GM23338 (cell line): ENCODE measurements around the gene CDCP1. TPM values are rescaled to one million over a fixed set of nuclear protein-coding genes. Genes with fewer than 3 reads are reported as not detected.

Experiments used
- ATAC-seq: fragments of 200-7000 bp; cut with Tn5 transposase; 3 replicates; pipeline ENCODE4 v1.9.1; 2020
- DNase-seq: peaks from one replicate; pipeline ENCODE4 v3.0.0-alpha.2; 2015; ENCODE audit warnings: low spot score
- H2AFZ ChIP-seq: fragments of 200-600 bp; sonication (generic); 2 replicates; pipeline ENCODE4 v1.8.0; 2016; ENCODE audit warnings: antibody characterized with exemption, mild to moderate bottlenecking, moderate library complexity
- H3F3A ChIP-seq: fragments of 200-600 bp; sonication (generic); replicated peaks from 2 replicates; pipeline ENCODE4 v1.8.0; 2017; ENCODE audit warnings: antibody characterized with exemption, mixed run types, low read depth
- H3K27ac ChIP-seq: fragments of 200-600 bp; sonication (generic); 2 replicates; pipeline ENCODE4 v1.6.1; 2016; ENCODE audit warnings: low read depth
- H3K27me3 ChIP-seq: fragments of 200-600 bp; sonication (generic); 2 replicates; pipeline ENCODE4 v1.8.0; 2016; ENCODE audit warnings: mild to moderate bottlenecking, mixed run types, moderate library complexity; ENCODE audit not compliant: insufficient read depth
- H3K36me3 ChIP-seq: fragments of 200-600 bp; sonication (generic); 2 replicates; pipeline ENCODE4 v1.8.0; 2016; ENCODE audit warnings: mild to moderate bottlenecking; ENCODE audit not compliant: insufficient read depth
- H3K4me1 ChIP-seq: fragments of 200-600 bp; sonication (generic); 2 replicates; pipeline ENCODE4 v1.8.0; 2016; ENCODE audit warnings: mild to moderate bottlenecking, moderate library complexity; ENCODE audit not compliant: insufficient read depth
- H3K4me2 ChIP-seq: fragments of 200-600 bp; sonication (generic); 2 replicates; pipeline ENCODE4 v1.7.1; 2017; ENCODE audit warnings: mixed run types
- H3K4me3 ChIP-seq: fragments of 200-600 bp; sonication (generic); 2 replicates; pipeline ENCODE4 v1.6.1; 2016; ENCODE audit warnings: mixed run types
- H3K79me2 ChIP-seq: fragments of 200-600 bp; sonication (generic); replicated peaks from 2 replicates; pipeline ENCODE4 v1.8.0; 2017; ENCODE audit warnings: mild to moderate bottlenecking; ENCODE audit not compliant: insufficient read depth
- H3K9me2 ChIP-seq: fragments of 200-600 bp; sonication (generic); 2 replicates; pipeline ENCODE4 v1.8.0; 2017; ENCODE audit not compliant: insufficient read depth
- H4K20me1 ChIP-seq: fragments of 200-600 bp; sonication (generic); replicated peaks from 2 replicates; pipeline ENCODE4 v1.8.0; 2017; ENCODE audit warnings: mild to moderate bottlenecking; ENCODE audit not compliant: insufficient read depth
- H3K27ac Mint-ChIP-seq: 2 replicates; pipeline ENCODE4 v1.8.0; 2020; ENCODE audit warnings: inconsistent platforms, mild to moderate bottlenecking, moderate library complexity, mixed read lengths
- H3K27me3 Mint-ChIP-seq: 3 replicates; pipeline ENCODE4 v1.8.0; 2022; ENCODE audit warnings: low read depth, mild to moderate bottlenecking, moderate library complexity, mixed read lengths, inconsistent platforms; ENCODE audit not compliant: insufficient read depth, poor library complexity
- H3K36me3 Mint-ChIP-seq: 3 replicates; pipeline ENCODE4 v1.8.0; 2021; ENCODE audit warnings: low read depth, mild to moderate bottlenecking, inconsistent platforms, moderate library complexity, mixed read lengths
- H3K4me1 Mint-ChIP-seq: 3 replicates; pipeline ENCODE4 v1.8.0; 2020; ENCODE audit warnings: mild to moderate bottlenecking, inconsistent platforms, mixed read lengths
- H3K4me3 Mint-ChIP-seq: 3 replicates; pipeline ENCODE4 v1.8.0; 2021; ENCODE audit warnings: moderate library complexity, mild to moderate bottlenecking, inconsistent platforms, mixed read lengths
- H3K9me3 Mint-ChIP-seq: 3 replicates; pipeline ENCODE4 v1.8.0; 2020; ENCODE audit warnings: moderate library complexity, mild to moderate bottlenecking, inconsistent platforms, mixed read lengths
- CREB1 ChIP-seq: fragments of 250-450 bp; sonication (Bioruptor Pico); IDR thresholded peaks from 2 replicates; pipeline ENCODE4 v1.5.0; 2020; ENCODE audit warnings: low read depth, mild to moderate bottlenecking, moderate library complexity
- EZH2 ChIP-seq: fragments of 200-600 bp; sonication (generic); IDR thresholded peaks from one replicate; pipeline ENCODE4 v1.8.0; 2017; ENCODE audit warnings: antibody characterized with exemption, mild to moderate bottlenecking, low read depth; ENCODE audit not compliant: unreplicated experiment
- EZH2phosphoT487 ChIP-seq: fragments of 200-600 bp; sonication (generic); IDR thresholded peaks from one replicate; pipeline ENCODE4 v1.8.1; 2018; ENCODE audit warnings: antibody characterized with exemption; ENCODE audit not compliant: unreplicated experiment
- JUNB ChIP-seq: IDR thresholded peaks from one replicate; pipeline ENCODE4 v1.6.1; 2016; ENCODE audit warnings: antibody characterized with exemption; ENCODE audit not compliant: unreplicated experiment
- NANOG ChIP-seq: IDR thresholded peaks from 2 replicates; pipeline ENCODE4 v1.6.1; 2016; ENCODE audit warnings: antibody characterized with exemption, borderline replicate concordance
- POLR2AphosphoS5 ChIP-seq: IDR thresholded peaks from 2 replicates; pipeline ENCODE4 v1.6.1; 2016; ENCODE audit warnings: antibody characterized with exemption, low read depth
- STAT1 ChIP-seq: IDR thresholded peaks from one replicate; pipeline ENCODE4 v1.6.1; 2016; ENCODE audit warnings: antibody characterized with exemption; ENCODE audit not compliant: unreplicated experiment
- ZNF114 ChIP-seq: fragments of 250-450 bp; sonication (Bioruptor Pico); IDR thresholded peaks from 2 replicates; pipeline ENCODE4 v1.5.0; 2020; ENCODE audit warnings: mild to moderate bottlenecking, moderate library complexity
- ZNF331 ChIP-seq: fragments of 250-450 bp; sonication (Bioruptor Pico); IDR thresholded peaks from 2 replicates; pipeline ENCODE4 v1.5.0; 2020; ENCODE audit warnings: low read depth, mild to moderate bottlenecking, moderate library complexity
- polyA plus RNA-seq: library from polyadenylated mRNA; unstranded; fragments of >200 nt; fragmentation: Nextera tagmentation; extraction: Ambion mirVana; gene quantifications from 2 replicates; pipeline ENCODE4 v1.2.1, GENCODE V29; 2016
- total RNA-seq: library from RNA; depleted of rRNA; stranded (reverse); fragments of >200 nt; shearing (Covaris generic); gene quantifications from 2 replicates; pipeline ENCODE4 v1.2.3, GENCODE V29; 2014
- TF ChIP-seq, protein P1 (sequence below): IDR thresholded peaks from 2 replicates; pipeline ENCODE4 v1.6.1; 2016; ENCODE audit warnings: antibody characterized with exemption
- TF ChIP-seq, protein P2 (sequence below): IDR thresholded peaks from one replicate; pipeline ENCODE4 v1.6.1; 2018; ENCODE audit warnings: antibody characterized with exemption; ENCODE audit not compliant: unreplicated experiment
- TF ChIP-seq, protein P3 (sequence below), 2 experiments: fragments of 200-600 bp in 1 of 2; sonication (generic) in 1 of 2; conservative IDR thresholded peaks; 2 replicates each; pipeline versions ENCODE4 v1.5.1 to v1.6.1; 2016 to 2017; ENCODE audit warnings: antibody characterized with exemption in 2 of 2, low read depth in 2 of 2, mild to moderate bottlenecking in 2 of 2, moderate library complexity in 1 of 2
- TF ChIP-seq, protein P4 (sequence below): fragments of 250-450 bp; sonication (Bioruptor Pico); IDR thresholded peaks from 2 replicates; pipeline ENCODE4 v1.5.0; 2020; ENCODE audit warnings: mild to moderate bottlenecking, moderate library complexity

The CDCP1 gene
- total and polyA plus RNA-seq, 2 experiments from 2014 or later = 7.7 to 20.1 TPM

DNA sequence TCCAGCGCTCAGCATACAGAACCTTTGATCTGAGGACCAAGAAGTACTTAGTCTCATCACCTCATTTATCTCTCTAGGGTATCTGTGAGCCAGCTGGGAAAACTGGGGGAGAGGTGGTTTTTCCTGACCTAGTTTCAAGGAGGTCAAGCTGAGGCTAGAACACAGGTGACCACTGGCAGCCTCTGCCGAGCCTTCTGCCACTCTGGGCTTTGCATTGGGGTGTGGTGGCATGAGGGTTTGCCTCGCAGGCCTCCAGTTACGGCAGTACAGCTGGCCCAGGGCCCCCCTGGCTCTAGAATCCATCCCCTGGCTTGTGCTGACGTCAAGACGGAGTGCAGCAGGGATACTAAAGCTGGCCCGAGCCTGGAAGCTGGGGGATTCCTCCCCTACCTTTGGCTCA is 34.7 kb upstream of the CDCP1 start:
- H3F3A ChIP-seq = no peaks in the 10 kb centered on the region
- Mint-ChIP-seq H3K36me3 (no peaks in the 10 kb centered on the region), H3K27me3 (peaks cover 18% of the 10 kb centered on the region), H3K4me3 (no peak overlapping the region), H3K9me3 (no peaks in the 10 kb centered on the region), H3K27ac (no peak overlapping the region), H3K4me1 (peaks cover 15% of the 10 kb centered on the region)
- H3K4me2 ChIP-seq = no peak overlapping the region
- TF ChIP-seq NANOG = no peak
- TF ChIP-seq, protein P1, sequence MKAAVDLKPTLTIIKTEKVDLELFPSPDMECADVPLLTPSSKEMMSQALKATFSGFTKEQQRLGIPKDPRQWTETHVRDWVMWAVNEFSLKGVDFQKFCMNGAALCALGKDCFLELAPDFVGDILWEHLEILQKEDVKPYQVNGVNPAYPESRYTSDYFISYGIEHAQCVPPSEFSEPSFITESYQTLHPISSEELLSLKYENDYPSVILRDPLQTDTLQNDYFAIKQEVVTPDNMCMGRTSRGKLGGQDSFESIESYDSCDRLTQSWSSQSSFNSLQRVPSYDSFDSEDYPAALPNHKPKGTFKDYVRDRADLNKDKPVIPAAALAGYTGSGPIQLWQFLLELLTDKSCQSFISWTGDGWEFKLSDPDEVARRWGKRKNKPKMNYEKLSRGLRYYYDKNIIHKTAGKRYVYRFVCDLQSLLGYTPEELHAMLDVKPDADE = no peak
- TF ChIP-seq, protein P2, sequence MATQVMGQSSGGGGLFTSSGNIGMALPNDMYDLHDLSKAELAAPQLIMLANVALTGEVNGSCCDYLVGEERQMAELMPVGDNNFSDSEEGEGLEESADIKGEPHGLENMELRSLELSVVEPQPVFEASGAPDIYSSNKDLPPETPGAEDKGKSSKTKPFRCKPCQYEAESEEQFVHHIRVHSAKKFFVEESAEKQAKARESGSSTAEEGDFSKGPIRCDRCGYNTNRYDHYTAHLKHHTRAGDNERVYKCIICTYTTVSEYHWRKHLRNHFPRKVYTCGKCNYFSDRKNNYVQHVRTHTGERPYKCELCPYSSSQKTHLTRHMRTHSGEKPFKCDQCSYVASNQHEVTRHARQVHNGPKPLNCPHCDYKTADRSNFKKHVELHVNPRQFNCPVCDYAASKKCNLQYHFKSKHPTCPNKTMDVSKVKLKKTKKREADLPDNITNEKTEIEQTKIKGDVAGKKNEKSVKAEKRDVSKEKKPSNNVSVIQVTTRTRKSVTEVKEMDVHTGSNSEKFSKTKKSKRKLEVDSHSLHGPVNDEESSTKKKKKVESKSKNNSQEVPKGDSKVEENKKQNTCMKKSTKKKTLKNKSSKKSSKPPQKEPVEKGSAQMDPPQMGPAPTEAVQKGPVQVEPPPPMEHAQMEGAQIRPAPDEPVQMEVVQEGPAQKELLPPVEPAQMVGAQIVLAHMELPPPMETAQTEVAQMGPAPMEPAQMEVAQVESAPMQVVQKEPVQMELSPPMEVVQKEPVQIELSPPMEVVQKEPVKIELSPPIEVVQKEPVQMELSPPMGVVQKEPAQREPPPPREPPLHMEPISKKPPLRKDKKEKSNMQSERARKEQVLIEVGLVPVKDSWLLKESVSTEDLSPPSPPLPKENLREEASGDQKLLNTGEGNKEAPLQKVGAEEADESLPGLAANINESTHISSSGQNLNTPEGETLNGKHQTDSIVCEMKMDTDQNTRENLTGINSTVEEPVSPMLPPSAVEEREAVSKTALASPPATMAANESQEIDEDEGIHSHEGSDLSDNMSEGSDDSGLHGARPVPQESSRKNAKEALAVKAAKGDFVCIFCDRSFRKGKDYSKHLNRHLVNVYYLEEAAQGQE = no peak
- TF ChIP-seq ZNF114 (CRISPR knock-in tag) = no peak
- TF ChIP-seq JUNB = no peak
- no peak for TF ChIP-seq STAT1
- TF ChIP-seq, protein P3, sequence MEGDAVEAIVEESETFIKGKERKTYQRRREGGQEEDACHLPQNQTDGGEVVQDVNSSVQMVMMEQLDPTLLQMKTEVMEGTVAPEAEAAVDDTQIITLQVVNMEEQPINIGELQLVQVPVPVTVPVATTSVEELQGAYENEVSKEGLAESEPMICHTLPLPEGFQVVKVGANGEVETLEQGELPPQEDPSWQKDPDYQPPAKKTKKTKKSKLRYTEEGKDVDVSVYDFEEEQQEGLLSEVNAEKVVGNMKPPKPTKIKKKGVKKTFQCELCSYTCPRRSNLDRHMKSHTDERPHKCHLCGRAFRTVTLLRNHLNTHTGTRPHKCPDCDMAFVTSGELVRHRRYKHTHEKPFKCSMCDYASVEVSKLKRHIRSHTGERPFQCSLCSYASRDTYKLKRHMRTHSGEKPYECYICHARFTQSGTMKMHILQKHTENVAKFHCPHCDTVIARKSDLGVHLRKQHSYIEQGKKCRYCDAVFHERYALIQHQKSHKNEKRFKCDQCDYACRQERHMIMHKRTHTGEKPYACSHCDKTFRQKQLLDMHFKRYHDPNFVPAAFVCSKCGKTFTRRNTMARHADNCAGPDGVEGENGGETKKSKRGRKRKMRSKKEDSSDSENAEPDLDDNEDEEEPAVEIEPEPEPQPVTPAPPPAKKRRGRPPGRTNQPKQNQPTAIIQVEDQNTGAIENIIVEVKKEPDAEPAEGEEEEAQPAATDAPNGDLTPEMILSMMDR (conservative IDR thresholded peaks at IDR 0.05; ENCODE audit: low read depth in 2 of 2) = no peak
- TF ChIP-seq CREB1 (CRISPR knock-in tag) = no peak
- no peak for TF ChIP-seq EZH2phosphoT487
- TF ChIP-seq ZNF331 (CRISPR knock-in tag) = no peak
- no peak for TF ChIP-seq EZH2
- TF ChIP-seq POLR2AphosphoS5 = no peak
- TF ChIP-seq, protein P4, sequence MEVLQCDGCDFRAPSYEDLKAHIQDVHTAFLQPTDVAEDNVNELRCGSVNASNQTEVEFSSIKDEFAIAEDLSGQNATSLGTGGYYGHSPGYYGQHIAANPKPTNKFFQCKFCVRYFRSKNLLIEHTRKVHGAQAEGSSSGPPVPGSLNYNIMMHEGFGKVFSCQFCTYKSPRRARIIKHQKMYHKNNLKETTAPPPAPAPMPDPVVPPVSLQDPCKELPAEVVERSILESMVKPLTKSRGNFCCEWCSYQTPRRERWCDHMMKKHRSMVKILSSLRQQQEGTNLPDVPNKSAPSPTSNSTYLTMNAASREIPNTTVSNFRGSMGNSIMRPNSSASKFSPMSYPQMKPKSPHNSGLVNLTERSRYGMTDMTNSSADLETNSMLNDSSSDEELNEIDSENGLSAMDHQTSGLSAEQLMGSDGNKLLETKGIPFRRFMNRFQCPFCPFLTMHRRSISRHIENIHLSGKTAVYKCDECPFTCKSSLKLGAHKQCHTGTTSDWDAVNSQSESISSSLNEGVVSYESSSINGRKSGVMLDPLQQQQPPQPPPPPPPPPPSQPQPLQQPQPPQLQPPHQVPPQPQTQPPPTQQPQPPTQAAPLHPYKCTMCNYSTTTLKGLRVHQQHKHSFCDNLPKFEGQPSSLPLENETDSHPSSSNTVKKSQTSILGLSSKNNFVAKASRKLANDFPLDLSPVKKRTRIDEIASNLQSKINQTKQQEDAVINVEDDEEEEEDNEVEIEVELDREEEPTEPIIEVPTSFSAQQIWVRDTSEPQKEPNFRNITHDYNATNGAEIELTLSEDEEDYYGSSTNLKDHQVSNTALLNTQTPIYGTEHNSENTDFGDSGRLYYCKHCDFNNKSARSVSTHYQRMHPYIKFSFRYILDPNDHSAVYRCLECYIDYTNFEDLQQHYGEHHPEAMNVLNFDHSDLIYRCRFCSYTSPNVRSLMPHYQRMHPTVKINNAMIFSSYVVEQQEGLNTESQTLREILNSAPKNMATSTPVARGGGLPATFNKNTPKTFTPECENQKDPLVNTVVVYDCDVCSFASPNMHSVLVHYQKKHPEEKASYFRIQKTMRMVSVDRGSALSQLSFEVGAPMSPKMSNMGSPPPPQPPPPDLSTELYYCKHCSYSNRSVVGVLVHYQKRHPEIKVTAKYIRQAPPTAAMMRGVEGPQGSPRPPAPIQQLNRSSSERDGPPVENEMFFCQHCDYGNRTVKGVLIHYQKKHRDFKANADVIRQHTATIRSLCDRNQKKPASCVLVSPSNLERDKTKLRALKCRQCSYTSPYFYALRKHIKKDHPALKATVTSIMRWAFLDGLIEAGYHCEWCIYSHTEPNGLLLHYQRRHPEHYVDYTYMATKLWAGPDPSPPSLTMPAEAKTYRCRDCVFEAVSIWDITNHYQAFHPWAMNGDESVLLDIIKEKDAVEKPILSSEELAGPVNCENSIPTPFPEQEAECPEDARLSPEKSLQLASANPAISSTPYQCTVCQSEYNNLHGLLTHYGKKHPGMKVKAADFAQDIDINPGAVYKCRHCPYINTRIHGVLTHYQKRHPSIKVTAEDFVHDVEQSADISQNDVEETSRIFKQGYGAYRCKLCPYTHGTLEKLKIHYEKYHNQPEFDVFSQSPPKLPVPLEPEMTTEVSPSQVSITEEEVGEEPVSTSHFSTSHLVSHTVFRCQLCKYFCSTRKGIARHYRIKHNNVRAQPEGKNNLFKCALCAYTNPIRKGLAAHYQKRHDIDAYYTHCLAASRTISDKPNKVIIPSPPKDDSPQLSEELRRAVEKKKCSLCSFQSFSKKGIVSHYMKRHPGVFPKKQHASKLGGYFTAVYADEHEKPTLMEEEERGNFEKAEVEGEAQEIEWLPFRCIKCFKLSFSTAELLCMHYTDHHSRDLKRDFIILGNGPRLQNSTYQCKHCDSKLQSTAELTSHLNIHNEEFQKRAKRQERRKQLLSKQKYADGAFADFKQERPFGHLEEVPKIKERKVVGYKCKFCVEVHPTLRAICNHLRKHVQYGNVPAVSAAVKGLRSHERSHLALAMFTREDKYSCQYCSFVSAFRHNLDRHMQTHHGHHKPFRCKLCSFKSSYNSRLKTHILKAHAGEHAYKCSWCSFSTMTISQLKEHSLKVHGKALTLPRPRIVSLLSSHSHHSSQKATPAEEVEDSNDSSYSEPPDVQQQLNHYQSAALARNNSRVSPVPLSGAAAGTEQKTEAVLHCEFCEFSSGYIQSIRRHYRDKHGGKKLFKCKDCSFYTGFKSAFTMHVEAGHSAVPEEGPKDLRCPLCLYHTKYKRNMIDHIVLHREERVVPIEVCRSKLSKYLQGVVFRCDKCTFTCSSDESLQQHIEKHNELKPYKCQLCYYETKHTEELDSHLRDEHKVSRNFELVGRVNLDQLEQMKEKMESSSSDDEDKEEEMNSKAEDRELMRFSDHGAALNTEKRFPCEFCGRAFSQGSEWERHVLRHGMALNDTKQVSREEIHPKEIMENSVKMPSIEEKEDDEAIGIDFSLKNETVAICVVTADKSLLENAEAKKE (CRISPR knock-in tag) = no peak
- no peaks in the 10 kb centered on the region for H3K9me2 ChIP-seq
- H3K79me2 ChIP-seq = no peaks in the 10 kb centered on the region
- DNase-seq (no peak), ATAC-seq (no peak)
- H2AFZ ChIP-seq = no peak overlapping the region
- no peak overlapping the region for H3K4me3 ChIP-seq
- H3K36me3 ChIP-seq = no peaks in the 10 kb centered on the region
- no peaks in the 10 kb centered on the region for H3K27me3 ChIP-seq
- no peaks in the 10 kb centered on the region for H4K20me1 ChIP-seq
- no peak overlapping the region for H3K27ac ChIP-seq
- H3K4me1 ChIP-seq = peaks cover 15% of the 10 kb centered on the region; the same call in 1 of the 2 replicates
